ENCODE results near the gene TP53. TPM values are rescaled to one million over a fixed set of nuclear protein-coding genes. Genes with fewer than 3 reads are reported as not detected.
"Not testable (repeated sequence)": the region's sequence is repeated elsewhere in the genome, so short reads cannot be mapped to it uniquely, and the experiment has no call there.

Gene TP53
- total and polyA plus RNA-seq, 2 of the 4 experiments (the other 2 are of a cell fraction) = 31.2 to 48.5 TPM

DNA sequence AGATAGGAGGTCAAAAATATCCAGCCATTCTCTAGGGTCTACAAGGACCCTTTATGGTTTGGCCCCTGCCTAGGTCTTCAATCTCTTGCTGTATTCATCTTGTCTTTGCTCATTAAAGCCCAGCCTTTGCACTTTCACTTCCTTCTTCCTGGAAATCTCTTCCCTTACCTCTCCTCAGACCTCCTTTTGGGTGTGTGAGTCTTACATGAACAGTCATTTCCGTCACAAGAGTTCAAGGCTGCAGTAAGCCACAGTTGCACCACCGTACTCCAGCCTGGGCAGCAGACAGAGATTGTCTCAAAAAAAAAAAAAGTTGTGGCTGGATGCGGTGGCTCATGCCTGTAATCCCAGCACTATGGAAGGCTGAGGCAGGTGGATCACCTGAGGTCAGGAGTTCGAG, 42.5 kb downstream of the TP53 start:
- H3K23ac ChIP-seq (ENCODE audit: low read depth, low read length) = no peak overlapping the region
- no peak overlapping the region for H4K91ac ChIP-seq (ENCODE audit: insufficient read depth, low read depth, low read length)
- H2BK5ac ChIP-seq (ENCODE audit: low read depth, low read length, poor library complexity, severe bottlenecking) = no peak overlapping the region
- dilution Hi-C loops (cut with HindIII; ENCODE audit: low sequenced_read_pairs, unreplicated experiment) (no loop called here), intact Hi-C loops (cut with micrococcal nuclease) (no loop called here), in situ Hi-C loops (cut with MboI; ENCODE audit: low sequenced_read_pairs) (no loop called here)
- POLR2A ChIA-PET (ENCODE audit: unreplicated experiment) = no interaction called here
- no peaks in the 10 kb centered on the region for H3K36me3 ChIP-seq (ENCODE audit: control insufficient read depth, insufficient read depth, low read length)
- no peak overlapping the region for H2AK9ac ChIP-seq (replicated peaks; ENCODE audit: low read depth, low read length, poor library complexity)
- CTCF ChIA-PET = no interaction called here
- H4K5ac ChIP-seq (ENCODE audit: low read depth, low read length) = no peak overlapping the region
- no peak overlapping the region for H3K9ac ChIP-seq (ENCODE audit: low read depth, low read length)
- H3K27me3 ChIP-seq (ENCODE audit: control insufficient read depth, insufficient read depth, low read length) = peaks cover 8% of the 10 kb centered on the region
- H3K4me2 ChIP-seq (ENCODE audit: low read depth, low read length) = no peak overlapping the region
- H4K20me1 ChIP-seq (ENCODE audit: insufficient read depth, low read length) = no peaks in the 10 kb centered on the region
- H3K56ac ChIP-seq (ENCODE audit: extremely low read depth, insufficient read depth, low read length) = no peak overlapping the region
- no peak overlapping the region for H3K4ac ChIP-seq (ENCODE audit: low read depth, low read length)
- no CpG with 5 or more reads among the region's 4 CpGs for WGBS, 2 experiments (ENCODE audit: extremely low coverage in 2 of 2, insufficient read length in 1 of 2)
- no peak overlapping the region for H2BK20ac ChIP-seq (ENCODE audit: low read depth, low read length)
- H3K4me1 ChIP-seq (ENCODE audit: control insufficient read depth, insufficient read depth, low read length) = no peaks in the 10 kb centered on the region
- no peak overlapping the region for H3K18ac ChIP-seq (ENCODE audit: low read depth, low read length)
- H3K27ac ChIP-seq (ENCODE audit: insufficient read depth, low read length) = no peak overlapping the region
- no peak overlapping the region for H3K14ac ChIP-seq (replicated peaks; ENCODE audit: low read depth, low read length)
- TF ChIP-seq MXI1 (IDR thresholded peaks at IDR 0.05; ENCODE audit: borderline replicate concordance, low read depth, low read length) (no peak), POLR2A (IDR thresholded peaks at IDR 0.05; ENCODE audit: low read depth, low read length) (no peak), CHD1 (IDR thresholded peaks at IDR 0.05; ENCODE audit: low read depth, low read length) (no peak), FOS (IDR thresholded peaks at IDR 0.05; ENCODE audit: low read depth, low read length) (no peak), MAZ (IDR thresholded peaks at IDR 0.05; ENCODE audit: borderline replicate concordance, low read depth, low read length) (no peak)
- TF ChIP-seq, protein P1, sequence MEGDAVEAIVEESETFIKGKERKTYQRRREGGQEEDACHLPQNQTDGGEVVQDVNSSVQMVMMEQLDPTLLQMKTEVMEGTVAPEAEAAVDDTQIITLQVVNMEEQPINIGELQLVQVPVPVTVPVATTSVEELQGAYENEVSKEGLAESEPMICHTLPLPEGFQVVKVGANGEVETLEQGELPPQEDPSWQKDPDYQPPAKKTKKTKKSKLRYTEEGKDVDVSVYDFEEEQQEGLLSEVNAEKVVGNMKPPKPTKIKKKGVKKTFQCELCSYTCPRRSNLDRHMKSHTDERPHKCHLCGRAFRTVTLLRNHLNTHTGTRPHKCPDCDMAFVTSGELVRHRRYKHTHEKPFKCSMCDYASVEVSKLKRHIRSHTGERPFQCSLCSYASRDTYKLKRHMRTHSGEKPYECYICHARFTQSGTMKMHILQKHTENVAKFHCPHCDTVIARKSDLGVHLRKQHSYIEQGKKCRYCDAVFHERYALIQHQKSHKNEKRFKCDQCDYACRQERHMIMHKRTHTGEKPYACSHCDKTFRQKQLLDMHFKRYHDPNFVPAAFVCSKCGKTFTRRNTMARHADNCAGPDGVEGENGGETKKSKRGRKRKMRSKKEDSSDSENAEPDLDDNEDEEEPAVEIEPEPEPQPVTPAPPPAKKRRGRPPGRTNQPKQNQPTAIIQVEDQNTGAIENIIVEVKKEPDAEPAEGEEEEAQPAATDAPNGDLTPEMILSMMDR (conservative IDR thresholded peaks at IDR 0.05; ENCODE audit: low read depth, low read length) = no peak
- ATAC-seq (ENCODE audit: low read depth) (no peak), DNase-seq (no peak)
- H3K79me1 ChIP-seq (ENCODE audit: low read depth in 1 of 2, low read length in 2 of 2) = no peaks in the 10 kb centered on the region
- no TSS peak for BruUV-seq (replicated peaks)
- no peak overlapping the region for H2AK5ac ChIP-seq (ENCODE audit: low read depth, low read length)
- H2AFZ ChIP-seq (replicated peaks; ENCODE audit: low read length, poor library complexity) = no peak overlapping the region
- no peaks in the 10 kb centered on the region for H3K9me3 ChIP-seq (ENCODE audit: control insufficient read depth, insufficient read depth, low read length)
- H3K9me1 ChIP-seq (ENCODE audit: insufficient read depth, low read length) = no peaks in the 10 kb centered on the region
- no peak overlapping the region for H4K8ac ChIP-seq (ENCODE audit: low read depth in 2 of 2, low read length in 2 of 2)
- H2BK15ac ChIP-seq (ENCODE audit: low read depth, low read length) = no peak overlapping the region
- no peak overlapping the region for H2BK120ac ChIP-seq (ENCODE audit: low read depth, low read length)
- H3K4me3 ChIP-seq (ENCODE audit: insufficient read depth, low read depth, low read length) = no peak overlapping the region

DNA sequence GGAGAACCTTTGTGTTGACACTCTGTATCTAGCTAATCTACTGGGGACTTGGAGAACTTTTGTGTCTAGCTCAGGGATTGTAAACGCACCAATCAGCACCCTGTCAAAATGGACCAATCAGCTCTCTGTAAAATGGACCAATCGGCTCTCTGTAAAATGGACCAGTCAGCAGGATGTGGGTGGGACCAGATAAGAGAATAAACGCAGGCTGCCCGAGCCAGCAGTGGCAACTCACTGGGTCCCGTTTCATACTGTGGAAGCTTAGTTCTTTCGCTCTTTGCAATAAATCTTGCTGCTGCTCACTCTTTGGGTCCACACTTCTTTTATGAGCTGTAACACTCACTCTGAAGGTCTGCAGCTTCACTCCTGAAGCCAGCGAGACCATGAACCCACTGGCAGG, 45.7 kb downstream of the TP53 start:
- H2AFZ ChIP-seq (replicated peaks; ENCODE audit: low read length, poor library complexity); H3K4me2 ChIP-seq (ENCODE audit: low read depth, low read length); H3K27ac ChIP-seq (ENCODE audit: insufficient read depth, low read length); H3K4me3 ChIP-seq (ENCODE audit: insufficient read depth, low read depth, low read length); H3K56ac ChIP-seq (ENCODE audit: extremely low read depth, insufficient read depth, low read length); H4K8ac ChIP-seq (ENCODE audit: low read depth in 2 of 2, low read length in 2 of 2); H3K36me3 ChIP-seq (ENCODE audit: control insufficient read depth, insufficient read depth, low read length); H3K27me3 ChIP-seq (ENCODE audit: control insufficient read depth, insufficient read depth, low read length); H2BK5ac ChIP-seq (ENCODE audit: low read depth, low read length, poor library complexity, severe bottlenecking); H4K20me1 ChIP-seq (ENCODE audit: insufficient read depth, low read length); DNase-seq; H2BK15ac ChIP-seq (ENCODE audit: low read depth, low read length); dilution Hi-C loops (cut with HindIII; ENCODE audit: low sequenced_read_pairs, unreplicated experiment); H3K18ac ChIP-seq (ENCODE audit: low read depth, low read length); H2BK120ac ChIP-seq (ENCODE audit: low read depth, low read length); H3K4ac ChIP-seq (ENCODE audit: low read depth, low read length); BruUV-seq (replicated peaks); H2AK5ac ChIP-seq (ENCODE audit: low read depth, low read length); in situ Hi-C loops (cut with MboI; ENCODE audit: low sequenced_read_pairs); H3K9me1 ChIP-seq (ENCODE audit: insufficient read depth, low read length); H2BK20ac ChIP-seq (ENCODE audit: low read depth, low read length); H4K5ac ChIP-seq (ENCODE audit: low read depth, low read length); H3K23ac ChIP-seq (ENCODE audit: low read depth, low read length); H3K79me1 ChIP-seq (ENCODE audit: low read depth in 1 of 2, low read length in 2 of 2); H2AK9ac ChIP-seq (replicated peaks; ENCODE audit: low read depth, low read length, poor library complexity); POLR2A ChIA-PET (ENCODE audit: unreplicated experiment); H3K9ac ChIP-seq (ENCODE audit: low read depth, low read length); intact Hi-C loops (cut with micrococcal nuclease); H4K91ac ChIP-seq (ENCODE audit: insufficient read depth, low read depth, low read length); H3K9me3 ChIP-seq (ENCODE audit: control insufficient read depth, insufficient read depth, low read length); H3K14ac ChIP-seq (replicated peaks; ENCODE audit: low read depth, low read length); ATAC-seq (ENCODE audit: low read depth); H3K4me1 ChIP-seq (ENCODE audit: control insufficient read depth, insufficient read depth, low read length): not testable (repeated sequence)
- CTCF ChIA-PET = interaction anchor here (1.5 kb wide), 1 partner anchor 9 kb away, joined by 6 read pairs; no protein-coding TSS in a partner anchor
- 47% methylated on average over 6 of the region's 7 CpGs; no CpG with 5 or more reads in 1 of the 2 experiments for WGBS, 2 experiments (ENCODE audit: extremely low coverage in 2 of 2, insufficient read length in 1 of 2)
